HG02938 (cell line): ENCODE results near the gene SEPTIN10.

Experiments
- ATAC-seq: cut with Tn5 transposase; IDR thresholded peaks from one replicate; pipeline ENCODE4 v1.9.1; 2021; ENCODE audit warnings: mild to moderate bottlenecking, moderate library complexity; ENCODE audit not compliant: unreplicated experiment

Gene SEPTIN10

DNA sequence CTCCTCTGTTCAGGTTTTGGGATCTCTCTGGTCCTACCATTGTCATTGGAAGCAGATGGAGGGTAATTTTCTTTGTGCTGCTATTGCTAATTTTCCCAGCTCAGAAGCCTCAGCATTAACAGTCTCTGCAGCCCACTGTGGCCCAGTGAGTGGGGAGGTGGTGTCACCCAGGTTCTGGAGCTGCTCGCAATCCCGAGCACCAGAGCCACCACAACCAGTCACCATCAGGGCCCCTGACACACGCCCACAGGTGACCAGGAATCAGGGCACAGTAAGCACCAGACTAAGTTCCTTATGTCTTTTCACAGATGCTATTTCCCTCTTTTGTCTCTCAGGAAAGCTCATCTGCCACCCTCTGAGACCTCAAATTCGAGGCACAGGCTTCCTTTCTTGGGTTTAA is 87.9 kb downstream of the SEPTIN10 start:
- ATAC-seq = no peak

GRCh38 chr2:109523536-109524361 is 90.0 kb downstream of the SEPTIN10 start:
- no peak for ATAC-seq

DNA sequence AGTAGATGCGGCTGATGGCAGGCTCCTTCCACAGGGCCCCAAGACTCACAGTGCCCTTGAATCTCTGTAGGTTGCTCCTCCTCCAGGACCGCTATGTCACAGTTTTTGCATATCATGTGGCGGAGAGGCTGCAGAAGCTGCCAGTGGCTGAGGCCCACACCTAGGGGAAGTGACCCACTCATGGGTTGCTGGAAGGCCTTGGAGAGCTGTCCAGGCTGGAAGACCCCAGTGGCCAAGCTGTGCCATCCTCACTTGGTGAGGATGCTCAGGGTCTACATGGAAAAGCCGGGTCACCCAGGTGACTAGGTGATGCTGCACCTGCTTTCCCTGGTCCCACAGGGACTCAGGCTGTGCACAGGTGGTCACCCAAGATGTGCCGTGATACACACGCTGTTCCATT is 90.6 kb downstream of the SEPTIN10 start:
- no peak for ATAC-seq

GRCh38 chr2:109522063-109522374 is 91.7 kb downstream of the SEPTIN10 start:
- ATAC-seq = no peak

GRCh38 chr2:109521233-109522062 is 92.3 kb downstream of the SEPTIN10 start:
- no peak for ATAC-seq

DNA sequence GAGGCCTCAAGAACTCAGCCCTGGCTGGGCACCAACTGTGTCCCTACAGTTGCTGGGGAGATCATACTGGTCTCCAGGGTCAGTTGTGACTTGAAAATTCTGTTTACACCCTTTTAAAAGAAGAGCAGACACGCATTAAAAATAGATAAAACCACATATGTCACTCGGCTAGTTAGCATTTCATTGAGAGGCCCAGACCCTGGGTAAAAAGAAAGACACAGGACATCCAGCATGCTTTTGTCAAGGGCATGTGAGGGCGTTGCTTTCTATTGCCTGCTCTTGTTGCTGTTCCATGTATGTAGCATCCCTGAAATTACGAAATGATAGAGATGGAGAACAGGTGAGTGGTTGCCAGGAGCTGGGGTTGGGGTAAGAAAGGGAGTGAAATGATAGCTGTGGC is 94.3 kb downstream of the SEPTIN10 start:
- no peak for ATAC-seq

DNA sequence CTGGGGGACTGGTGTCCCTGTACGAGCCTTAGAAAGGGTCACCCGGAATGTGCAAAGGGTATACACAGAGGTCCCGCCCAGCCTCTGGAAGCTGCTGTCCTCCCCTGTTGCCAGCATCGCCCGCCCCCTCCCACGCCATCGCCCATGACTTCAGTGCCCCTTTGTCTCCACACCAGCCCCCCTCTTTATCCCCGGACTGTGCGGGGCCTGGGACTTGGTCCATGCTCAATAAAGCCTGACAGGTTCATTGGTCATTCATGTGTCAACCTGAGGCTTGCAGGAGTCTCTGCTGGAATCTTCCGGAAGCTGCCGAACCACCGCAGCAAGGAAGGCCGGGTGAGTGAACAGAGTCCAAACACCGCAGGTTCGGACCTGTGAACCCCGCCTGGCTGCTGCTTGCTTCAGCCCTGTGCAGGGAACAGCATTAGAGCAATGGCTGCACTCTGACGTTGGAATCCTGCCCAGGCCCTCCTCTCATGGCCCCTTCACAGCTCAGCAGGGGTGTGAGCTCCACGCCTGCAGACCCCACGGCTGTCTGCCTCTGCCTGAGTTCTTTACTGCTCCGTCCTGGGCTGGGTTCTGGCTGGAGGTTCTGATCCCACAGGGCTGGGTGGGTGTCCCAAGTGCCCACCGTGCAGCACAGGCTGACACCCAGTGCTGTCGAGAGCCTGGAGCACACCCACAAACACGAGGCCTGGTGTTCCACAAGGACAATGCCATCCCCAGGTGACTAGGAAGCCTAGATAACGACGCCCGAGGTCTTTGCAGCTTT is 96.5 kb downstream of the SEPTIN10 start:
- no peak for ATAC-seq

DNA sequence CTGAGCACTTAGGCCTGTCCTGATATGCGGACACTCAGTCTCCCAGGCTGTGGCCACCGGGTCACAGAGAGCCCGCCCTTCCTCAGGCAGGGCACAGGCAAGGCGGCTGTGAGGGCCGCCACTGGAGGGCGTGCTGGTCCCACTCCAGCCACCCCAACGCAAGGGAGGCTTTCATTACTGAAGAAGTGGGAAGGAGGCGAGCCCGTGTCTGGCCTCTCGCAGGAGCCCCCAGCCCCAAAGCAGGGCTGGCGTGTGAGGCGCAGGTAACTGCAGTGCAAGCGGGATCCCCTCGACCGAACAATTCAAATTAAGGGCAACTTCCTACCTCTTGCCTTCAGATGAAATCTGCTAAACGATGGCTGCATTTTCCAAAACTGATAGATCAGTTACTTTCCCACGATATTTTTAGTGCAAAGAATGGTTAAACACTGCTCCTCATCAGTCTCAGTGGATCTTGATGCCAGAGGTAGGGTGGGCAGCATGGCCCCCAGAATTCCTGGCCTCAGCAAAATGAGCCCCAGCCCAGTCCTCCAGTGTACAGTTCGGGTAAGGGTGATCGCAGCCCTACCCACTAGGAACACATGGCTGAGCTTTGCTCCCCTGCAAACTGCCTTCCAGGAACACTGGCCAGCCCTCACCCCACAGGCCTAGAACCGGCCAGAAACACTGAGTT is 97.2 kb downstream of the SEPTIN10 start:
- ATAC-seq = no peak

DNA sequence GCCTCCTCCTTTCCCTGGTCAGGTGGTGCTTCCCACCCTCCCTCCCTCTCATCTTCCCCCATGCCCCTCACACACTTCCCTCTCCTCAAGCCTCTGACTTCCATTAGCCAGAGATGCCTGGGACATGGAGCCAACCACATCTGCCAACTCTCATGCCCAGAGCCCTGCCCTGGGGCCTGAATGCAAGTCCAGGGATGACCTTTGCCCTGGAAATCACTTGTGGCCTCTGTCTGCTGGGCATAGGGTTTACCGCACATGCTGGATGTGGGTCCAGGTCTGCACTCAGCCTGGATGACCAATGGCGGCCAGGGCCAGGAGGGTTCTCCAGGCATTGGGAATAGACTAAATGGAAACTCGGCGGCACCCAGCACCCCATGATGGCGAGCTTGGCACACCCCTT is 98.9 kb downstream of the SEPTIN10 start:
- no peak for ATAC-seq

GRCh38 chr2:109513749-109514588 is 99.8 kb downstream of the SEPTIN10 start:
- peak; percentile 70 for ATAC-seq

DNA sequence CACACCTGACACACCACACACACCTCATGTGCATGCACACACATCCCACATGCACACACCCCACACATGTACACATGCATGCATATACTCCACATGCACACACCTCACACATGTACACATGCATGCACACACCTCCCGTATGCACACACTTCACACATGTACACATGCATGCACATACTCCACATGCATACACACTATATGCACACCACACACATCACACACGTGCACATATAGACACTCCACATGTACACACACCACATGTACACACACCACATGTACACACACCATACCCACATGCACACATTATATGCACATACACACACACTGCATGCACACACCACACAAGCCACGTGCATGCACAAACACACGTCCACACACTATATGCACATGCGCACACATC is 100.5 kb downstream of the SEPTIN10 start:
- no peak for ATAC-seq

DNA sequence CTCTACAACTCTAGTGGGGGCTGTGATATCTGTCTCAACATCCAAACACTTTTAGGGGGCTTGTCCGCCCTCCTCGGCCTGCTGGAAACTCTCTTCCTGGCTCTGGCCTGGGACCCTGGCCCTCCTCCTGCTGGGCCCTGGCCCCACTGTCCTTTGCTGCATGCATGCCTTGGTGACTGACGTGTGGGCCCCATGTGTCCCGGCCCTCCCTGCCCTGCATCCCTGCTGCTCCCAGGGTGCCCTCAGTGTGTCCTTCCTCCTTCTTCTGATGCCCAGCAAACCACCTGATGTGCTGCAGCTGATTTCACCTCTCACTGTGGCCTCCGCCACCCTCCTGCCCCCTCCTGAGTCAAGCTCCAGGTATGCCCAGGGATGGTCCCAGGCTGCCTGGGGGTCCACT is 101.7 kb downstream of the SEPTIN10 start:
- ATAC-seq = no peak

GRCh38 chr2:109511168-109511567 is 102.6 kb downstream of the SEPTIN10 start:
- ATAC-seq = no peak

GRCh38 chr2:109510136-109511028 is 103.4 kb downstream of the SEPTIN10 start:
- no peak for ATAC-seq

- ATAC-seq = no peak
Measured at GRCh38 chr2:109508556-109508955, 105.2 kb downstream of the SEPTIN10 start.

- ATAC-seq = no peak
Measured at GRCh38 chr2:109507828-109508227, 105.9 kb downstream of the SEPTIN10 start.

GRCh38 chr2:109507217-109507616 is 106.5 kb downstream of the SEPTIN10 start:
- peak; percentile 60 for ATAC-seq

- no peak for ATAC-seq
Measured at GRCh38 chr2:109503191-109503590, 110.6 kb downstream of the SEPTIN10 start.

GRCh38 chr2:109501461-109501860 is 112.3 kb downstream of the SEPTIN10 start:
- ATAC-seq = no peak
